Activated CD4-positive, alpha-beta T cell treated with anti-CD3 and anti-CD28 coated beads, Interleukin-2, amount 50 U/mL, for 24 hours (primary cell): ENCODE measurements around the gene STK25.
"Not testable (repeated sequence)": the region's sequence is repeated elsewhere in the genome, so short reads cannot be mapped to it uniquely, and the experiment has no call there.

Experiments
- DNase-seq, 2 donors: peaks; one replicate each; pipeline ENCODE4 v3.0.0-alpha.2; 2020; ENCODE audit warnings: low read depth in 1 of 2, low spot score in 1 of 2

The STK25 gene

DNA sequence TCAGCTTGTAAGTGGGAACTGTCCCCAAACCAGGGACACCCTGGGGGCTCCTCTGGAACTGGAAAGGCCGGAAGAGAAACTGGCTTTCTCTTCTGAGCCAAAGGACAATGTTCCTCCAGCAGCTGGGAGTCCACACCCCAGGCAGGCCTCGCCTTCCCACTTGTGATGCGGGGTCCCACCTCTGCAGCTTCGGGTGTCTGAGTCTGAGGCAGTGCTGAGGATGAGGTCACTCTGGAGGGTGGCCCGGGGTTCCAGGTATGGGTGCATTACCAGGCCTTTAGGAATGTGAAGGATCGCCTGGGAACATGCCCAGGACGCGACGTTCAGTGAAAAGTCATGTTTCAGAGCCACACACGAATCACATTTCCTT lies 32.0 kb upstream of the STK25 start:
- DNase-seq, result no peak

DNA sequence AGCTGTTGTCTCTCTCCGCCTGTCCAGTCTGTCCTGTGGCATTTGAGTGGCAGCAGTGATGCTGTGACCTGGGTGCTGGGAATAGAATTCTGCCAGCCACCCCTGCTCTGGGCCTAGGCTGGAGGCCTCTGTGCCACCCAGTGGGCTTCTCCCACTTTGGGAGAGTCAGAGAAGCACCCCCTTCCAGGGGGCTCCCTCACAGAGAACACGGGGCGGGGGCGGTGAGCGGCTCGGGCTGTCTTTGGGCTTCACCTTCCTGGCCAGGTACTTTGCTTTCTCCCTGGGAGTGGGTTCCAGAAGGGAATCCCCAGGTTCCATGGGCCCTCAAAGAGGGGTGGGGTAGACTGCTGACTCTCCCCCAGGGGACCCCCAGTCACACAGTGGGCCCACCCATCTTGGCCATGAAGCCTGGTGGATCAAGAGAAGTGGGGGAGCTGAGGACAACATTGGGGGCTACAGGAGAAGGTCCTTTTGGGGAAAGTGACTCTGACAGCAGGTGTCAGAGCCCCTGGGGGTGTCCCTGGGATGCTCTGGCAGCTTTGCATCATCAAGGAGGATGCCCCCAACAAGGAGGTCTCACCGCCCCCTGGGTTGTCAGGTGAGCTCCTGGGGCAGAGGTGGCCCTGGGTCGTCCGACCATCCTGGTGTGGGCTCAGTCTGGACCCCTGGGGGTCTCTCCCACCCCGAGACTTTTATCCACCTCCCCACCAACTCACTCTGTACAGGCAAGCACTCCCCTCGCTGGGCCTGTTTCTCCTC lies 31.4 kb upstream of the STK25 start:
- no peak for DNase-seq

DNA sequence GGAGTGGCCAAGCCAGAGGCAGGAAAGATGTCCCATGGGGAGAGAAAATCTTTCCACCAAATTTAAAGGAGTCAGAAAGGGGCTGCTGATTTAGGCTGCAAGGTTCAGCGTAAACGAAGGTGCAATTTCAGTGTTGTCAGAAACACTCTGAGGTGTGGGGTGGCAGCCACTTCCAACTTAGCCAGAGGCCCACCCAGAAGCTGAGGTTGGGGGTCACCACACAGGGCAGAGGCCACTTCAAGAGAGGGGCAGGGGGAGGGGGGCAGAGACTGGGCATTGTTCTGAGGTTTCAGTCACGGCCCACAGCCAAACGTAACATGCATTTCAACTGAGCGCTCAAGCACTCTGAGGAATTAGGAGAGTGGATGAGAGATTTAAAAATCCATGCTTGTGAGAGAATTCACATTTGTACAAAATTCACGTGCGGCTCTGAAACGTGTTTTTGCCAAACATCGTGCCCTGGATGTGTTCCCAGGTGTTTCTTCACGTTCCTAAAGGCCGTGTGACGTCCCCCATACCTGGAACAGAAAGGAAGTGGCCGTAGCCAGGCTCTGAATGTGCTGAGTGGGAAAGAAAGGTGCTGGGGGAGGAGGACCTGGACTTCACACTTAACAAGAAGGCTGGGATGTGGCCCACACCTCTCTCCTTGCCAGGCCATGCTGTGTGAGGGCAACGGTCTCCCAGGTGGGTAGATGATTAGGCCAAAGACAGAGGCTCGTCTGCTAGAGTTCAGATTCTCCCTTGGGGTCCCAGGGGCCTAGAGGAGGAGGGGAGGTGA lies 30.6 kb upstream of the STK25 start:
- DNase-seq, result no peak

DNA sequence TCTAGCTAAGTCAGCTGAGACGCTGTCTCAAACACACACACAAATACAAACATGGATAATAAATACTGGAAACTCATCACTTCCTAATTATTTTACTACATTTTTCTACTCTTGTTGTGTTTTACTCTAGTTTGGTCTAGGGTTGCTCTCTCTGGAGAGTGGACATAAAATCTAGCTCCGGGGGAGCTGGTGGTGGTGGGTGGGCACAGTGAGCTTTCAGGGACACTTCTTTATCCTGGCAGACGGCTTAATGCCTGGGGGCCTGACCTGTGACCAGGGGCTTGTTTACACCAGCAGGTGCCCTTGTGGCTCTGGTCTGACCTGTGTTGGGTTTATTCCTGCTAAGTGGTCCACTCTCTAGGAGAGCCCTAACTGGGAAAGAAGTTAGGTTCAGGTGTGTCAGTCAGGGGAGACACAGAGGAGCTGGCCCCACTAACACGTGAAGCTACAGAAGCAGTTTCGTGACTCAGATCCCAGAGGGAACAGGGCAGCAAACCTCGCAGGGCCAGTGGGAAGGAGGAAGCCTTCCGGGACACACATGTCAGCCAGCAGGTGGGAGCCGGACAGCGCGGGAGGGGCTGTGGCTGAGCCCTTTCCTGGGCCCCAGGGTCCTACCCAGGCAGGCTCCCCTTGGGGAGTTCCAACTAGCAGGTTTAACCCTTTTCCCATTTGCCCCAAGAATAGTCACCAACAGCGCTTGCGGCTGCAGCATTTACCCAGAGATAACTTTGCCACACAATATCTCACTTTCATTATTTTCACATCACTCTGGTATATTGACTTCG lies 27.7 kb upstream of the STK25 start:
- no peak for DNase-seq

DNA sequence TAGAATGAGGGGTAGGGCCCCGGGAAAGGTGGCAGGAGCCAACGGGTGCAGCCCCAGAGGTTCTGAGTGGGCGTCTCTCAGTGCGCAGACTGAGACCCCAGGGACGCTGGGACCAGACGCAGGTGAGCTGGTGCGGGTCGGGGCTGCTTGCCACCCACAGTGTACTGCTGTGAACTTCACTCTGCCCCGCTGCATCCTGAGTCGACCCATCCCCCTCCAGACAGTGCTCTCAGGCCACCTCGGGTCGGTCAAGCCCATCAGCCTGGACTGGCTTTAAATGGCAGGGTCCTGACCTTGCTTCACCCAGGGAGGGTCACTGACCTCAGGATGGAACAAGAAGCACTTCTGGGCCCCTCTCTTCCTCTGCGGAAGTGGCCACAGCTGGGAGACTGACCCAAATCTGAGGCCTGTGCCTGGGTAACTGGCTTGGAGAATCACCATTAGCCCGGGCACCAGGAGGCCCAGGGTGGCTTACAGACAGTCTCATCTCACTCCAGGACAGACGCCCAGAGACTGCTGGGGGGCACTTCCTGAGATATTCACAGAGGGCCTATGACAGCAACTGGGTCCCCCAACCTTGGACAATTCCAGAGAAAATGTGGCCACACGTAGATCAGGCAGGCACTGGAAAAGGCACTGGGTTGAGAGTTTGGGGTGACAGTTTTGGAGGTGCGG lies 26.5 kb upstream of the STK25 start:
- DNase-seq, result no peak

DNA sequence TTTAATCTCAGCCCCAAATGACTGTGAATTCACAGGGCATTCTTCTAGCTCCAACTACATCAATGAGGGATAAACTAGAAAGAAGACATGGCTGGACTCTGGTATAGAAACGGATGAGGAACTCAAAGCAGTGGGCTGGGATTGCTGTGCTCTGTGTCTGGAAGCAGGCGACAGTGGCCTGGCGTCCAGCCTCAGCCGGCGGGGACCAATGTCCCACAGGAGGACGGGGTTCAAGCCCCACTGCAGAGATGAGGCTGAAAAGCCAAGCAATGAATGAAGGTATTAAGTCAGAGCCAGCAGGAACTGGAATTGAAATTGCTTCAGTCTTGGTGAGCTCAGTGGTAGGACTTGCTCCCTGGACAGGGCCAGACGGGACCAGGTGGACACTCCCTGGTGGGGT lies 25.9 kb upstream of the STK25 start:
- DNase-seq, result no peak

DNA sequence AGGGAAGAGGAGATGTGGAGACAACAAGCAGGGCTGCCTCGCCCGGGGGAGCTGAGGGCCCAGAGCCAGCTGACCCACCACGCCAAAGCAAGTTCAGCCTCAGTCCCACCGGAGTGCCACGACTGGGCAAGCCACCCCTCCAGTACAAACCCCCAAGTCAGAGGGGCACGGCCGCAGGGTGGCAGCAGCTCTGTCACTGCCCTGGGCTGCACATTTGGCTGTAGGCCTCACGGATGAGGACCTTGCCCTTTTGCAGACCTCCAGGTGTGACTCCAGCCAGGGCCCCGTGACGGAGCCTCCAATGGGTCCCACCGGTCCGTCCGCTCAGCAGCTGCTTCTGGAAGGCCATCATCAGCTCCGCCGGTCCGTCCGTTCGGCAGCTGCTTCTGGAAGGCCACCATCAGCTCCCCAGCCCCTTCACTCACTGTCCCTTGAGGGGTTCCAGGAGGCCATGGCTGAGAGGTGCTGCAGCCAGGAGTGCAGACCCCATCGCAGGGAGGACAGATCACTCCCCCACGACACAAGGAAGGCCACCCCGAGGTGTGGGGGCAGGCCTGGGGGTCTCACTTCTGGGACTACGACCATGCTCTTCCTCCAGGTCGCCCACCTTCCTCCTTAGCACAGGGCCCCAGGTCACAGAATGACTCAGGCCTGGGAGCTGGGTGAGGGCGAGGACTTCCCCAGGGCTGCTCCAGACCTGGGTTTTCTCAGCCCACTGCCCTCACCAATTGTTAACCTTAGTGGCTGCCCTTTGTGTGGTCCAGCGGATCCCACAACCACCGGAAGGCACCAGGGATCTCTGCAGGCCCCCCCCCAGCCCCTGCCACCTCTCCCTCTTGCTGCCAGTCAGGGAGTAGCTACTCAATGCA lies 24.6 kb upstream of the STK25 start:
- DNase-seq, result no peak

DNA sequence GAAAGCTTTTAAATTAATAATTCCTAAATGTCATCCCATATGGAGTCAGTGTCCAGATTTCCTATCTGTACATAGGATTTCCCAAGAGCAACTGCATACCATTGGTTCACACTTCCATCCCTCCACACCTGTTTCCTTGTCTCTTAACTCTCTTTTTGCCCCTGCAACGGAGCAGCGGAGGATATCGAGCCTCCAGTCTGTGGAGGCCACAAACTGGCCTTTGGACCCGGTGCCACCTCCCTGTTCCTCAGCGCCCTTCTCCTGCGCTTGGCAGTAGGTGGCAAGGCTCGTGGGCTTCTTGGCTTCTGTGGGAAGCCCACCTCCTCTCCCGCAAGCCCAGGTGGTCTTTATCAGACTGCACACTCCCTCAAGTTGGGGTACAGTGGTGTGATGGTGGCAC lies 23.8 kb upstream of the STK25 start:
- DNase-seq, result no peak

DNA sequence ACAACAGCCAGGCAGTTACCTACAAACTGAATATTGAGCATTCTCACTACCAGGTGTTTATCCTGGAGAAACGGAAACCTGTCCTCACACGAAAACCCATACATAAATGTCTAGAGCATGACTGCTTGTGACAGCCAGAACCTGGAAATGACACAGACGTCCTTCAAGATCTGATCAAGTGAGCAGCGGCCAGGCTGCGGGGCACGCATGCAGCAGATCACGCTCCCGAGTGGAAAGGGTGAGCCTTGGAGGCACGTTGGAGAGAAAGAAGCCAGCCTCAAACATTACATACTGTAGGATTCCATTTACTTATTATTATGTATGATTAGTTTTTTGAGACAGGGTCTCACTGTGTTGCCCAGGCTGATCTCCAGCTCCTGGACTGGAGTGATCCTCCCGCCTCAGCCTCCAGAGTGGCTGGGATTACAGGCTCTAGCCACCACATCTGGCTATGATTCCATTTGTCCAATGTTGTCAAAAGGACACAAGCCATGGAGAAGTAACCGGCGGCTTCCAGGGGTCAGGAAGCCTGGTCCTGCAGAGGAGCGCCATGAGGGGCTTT lies 22.9 kb upstream of the STK25 start:
- DNase-seq, result no peak

DNA sequence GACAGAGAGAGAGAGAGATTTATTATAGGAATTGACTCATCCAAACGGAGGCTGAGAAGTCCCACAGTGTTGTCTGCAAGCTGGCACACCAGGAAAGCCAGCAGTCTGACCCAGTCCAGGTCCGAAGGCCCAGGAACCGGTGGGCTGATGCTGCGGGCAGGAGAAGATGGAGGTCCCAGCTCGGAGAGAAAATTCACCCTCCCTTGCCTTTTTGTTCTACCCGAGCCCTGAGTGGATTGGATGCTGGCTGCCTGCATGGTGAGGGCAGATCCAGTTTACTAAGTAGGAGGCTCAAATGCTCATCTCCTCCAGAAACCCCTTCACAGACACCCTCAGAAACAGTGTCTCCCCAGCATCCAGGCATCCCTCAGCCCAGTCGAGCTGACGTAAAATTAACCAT lies 22.2 kb upstream of the STK25 start:
- no peak for DNase-seq

DNA sequence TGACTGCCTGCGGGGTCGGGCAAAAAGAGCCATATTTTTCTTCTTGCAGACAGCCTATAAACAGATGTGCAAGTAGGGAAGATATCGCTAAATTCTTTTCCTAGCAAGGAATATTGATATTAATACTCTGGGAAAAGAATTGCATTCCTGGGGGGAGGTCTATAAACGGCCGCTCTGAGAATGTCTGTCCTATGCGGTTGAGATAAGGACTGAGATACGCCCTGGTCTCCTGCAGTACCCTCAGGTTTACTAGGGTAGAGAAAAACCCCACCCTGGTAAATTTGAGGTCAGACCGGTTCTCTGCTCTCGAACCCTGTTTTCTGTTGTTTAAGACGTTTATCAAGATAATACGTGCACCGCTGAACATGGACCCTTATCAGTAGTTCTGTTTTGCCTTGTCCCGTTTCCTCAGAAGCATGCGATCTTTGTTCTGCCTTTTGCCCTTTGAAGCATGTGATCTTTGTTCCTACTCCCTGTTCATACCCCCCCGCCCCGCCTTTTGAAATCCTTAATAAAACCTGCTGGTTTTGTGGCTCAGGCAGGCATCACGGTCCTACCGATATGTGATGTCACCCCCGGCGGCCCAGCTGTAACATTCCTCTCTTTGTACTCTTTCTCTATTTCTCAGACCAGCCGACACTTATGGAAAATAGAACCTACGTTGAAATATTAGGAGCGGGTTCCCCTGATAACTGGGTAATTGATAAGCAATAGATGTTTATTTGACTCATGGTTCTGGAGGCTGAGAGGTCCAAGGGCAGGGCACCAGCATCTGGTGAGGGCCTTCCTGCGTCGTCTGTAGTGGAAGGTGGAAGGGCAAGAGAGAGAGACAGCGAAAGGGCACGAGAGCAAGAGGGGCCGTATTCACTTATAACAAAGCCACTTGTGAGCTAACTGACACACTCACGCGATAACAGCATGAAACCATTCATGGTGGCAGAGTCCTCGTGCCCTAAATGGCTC lies 17.7 kb upstream of the STK25 start:
- DNase-seq, result not testable (repeated sequence)

DNA sequence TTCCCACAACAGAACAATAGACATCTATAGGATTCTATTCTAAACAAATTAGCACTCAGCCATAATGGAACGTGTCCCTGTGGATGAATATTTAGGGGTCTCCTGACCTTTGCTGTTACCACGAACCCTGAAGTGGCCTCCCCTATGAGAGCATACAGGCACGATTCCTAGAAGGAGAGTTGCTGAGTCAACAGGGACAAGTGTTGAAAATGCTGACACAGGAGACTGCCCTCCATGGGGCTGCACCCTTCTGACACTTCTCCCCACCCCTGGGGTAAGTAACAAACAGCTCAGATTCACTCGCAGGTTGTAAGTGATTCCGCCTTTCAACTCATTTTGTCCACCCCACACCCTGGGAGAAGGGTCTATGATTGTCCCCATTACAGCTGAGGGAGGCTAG lies 14.1 kb upstream of the STK25 start:
- no peak for DNase-seq

DNA sequence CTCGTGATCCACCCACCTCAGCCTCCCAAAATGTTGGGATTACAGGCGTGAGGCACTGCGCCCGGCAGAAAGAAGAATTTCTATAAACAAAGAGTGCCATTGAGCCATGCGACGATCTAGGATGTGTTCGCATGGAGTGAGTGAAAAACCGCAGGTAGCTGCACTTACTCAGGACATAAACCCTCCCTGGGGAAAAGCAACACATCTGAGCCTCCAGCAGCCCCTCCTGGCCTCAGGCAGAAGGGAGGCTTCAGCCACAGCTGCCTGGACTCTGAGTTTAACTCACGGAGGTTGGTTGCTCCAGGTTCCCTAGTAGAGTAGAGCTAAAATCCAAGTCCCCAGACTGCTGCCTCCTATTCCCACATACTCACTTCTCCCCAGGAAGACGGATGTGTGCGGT lies 11.3 kb upstream of the STK25 start:
- no peak for DNase-seq

DNA sequence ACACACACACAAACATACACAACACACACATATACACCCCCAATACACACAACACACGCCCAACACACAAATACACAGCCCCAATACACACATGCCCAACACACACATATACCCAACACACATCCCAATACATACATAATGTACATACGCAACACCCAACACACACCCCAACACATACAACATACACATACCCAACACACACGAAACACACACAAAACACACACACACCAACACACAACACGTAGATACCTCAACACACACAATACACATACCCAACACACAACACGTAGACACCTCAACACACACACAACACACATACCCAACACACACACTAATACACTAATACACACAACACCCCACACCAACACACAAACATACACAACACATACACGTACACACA lies 8.9 kb upstream of the STK25 start:
- no peak for DNase-seq

DNA sequence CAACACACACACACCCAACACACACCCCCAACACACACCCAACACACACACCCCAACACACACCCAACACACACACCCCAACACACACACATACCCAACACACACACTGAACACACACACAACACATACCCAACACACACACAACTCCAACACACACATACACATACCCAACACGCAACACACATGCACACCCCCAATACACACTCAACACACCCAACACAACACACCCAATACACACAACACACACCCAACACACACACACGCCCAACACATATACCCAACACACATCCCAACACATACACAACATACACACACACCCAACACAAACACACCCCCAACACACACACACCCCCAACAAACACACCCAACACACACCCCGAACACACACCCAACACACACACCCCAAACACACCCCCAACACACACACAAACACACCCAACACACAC lies 8.2 kb upstream of the STK25 start:
- DNase-seq, result no peak

DNA sequence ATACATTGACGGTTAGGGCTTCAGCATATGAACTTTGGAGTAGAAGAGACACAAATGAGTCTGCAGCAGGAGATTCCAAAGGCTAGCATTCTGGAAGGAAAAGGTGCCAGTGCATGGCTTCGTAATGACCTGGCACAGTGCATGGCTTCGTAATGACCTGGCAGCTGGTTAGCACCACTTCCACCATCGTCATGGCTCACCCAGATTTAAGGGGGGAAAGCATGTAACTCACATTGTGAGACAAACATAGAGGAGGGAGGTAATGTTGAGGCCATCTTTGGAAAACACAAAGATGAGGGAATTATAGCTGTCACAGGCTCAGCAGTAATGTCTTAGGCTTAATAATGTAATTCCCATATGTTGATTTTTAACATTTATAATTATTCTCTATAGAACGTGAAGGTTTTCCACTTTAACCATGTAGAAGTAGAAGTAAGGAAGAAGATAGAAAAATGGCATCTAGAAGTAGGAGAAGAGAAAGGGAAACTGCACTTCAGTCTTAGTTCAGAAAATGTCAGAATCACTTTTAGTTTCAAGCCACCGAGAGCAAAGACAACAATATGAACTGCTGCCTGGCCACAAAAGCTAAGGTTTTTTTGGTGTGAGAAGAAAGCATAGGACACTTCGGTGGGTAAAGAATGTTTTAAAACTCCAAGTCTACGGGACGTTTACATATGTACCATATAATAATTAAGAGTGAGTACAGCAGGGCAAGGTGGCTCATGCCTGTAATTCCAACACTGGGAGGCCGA lies 6.8 kb upstream of the STK25 start:
- no peak for DNase-seq

DNA sequence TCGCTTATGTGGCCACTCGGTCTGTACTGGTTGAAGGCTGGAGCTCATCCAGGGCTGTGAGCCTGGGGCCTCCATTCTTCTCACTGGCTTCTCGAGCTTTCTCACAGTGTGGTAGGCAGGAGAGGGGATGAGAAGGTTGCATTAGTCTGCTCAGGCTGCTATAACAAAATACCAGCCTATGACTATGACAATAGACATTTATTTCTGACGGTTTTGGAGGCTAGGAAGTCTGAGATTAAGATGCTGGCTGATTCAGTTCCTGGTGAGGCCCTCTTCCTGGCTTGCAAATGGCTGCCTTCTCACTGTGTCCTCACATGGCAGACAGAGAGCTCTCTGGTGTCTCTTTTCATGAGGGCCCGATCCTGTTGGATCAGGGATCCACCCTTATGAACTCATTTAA lies 6.2 kb upstream of the STK25 start:
- no peak for DNase-seq

DNA sequence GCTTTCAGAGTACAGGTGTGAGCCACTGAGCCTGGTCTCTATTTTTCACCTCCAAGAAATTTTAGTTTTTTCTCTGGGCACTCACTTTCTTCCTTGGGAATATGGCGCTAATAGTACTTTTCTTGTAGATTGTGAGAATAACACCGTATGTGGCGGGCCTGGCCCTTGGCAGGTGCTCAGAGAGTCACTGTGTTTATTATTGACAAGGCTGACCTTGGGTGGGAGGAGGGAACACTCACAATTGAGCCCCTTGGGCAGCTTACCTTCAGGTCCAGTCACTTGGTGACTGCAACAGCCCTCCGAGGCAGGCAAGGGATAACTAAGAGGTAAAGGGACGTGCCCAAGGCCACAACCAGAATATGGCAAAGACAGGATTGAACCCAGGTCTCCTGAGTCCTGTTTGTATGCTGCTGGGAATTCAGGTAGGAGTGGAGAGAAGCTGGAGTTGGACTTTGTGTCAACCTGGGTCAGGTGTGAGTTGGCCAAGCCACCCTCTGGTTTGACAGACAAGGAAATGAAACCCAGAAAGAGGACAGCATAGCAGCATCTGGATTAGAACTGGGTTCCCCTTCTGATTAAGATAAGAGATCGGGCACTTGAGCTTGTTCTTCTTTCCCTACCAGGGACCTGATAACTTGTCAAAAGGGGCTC lies 2.8 kb upstream of the STK25 start:
- no peak for DNase-seq
